Cerebellar nuclear complex (tissue), 1 donor: ENCODE measurements around the gene MSL3.

Experiments used
- DNase-seq, 2 experiments: peaks; one replicate each; lab custom pipeline; 2025; lab: John Stamatoyannopoulos, UW

MSL3 gene

GRCh38 chrX:11759172-11759460, 1.1 kb downstream of the MSL3 start:
- DNase-seq, result no peak

GRCh38 chrX:11759461-11760311, 1.6 kb downstream of the MSL3 start:
- peak in 1 of 2 experiments; percentile 61 for DNase-seq

GRCh38 chrX:11760958-11761357, 2.9 kb downstream of the MSL3 start:
- no peak for DNase-seq

- DNase-seq, result no peak
These were observed 6.6 kb downstream of the MSL3 start for GRCh38 chrX:11764602-11765067.

GRCh38 chrX:11765449-11765848, 7.4 kb downstream of the MSL3 start:
- no peak for DNase-seq

- no peak for DNase-seq
These were observed 8.4 kb downstream of the MSL3 start for GRCh38 chrX:11766487-11766886.

GRCh38 chrX:11768039-11768438, 10.0 kb downstream of the MSL3 start:
- DNase-seq, result no peak

GRCh38 chrX:11770320-11770719, 12.3 kb downstream of the MSL3 start:
- DNase-seq, result peak in 1 of 2 experiments; percentile 5

- DNase-seq, result no peak
These were observed 20.2 kb downstream of the MSL3 start for GRCh38 chrX:11778230-11778629.

- no peak for DNase-seq
These were observed 23.1 kb downstream of the MSL3 start for GRCh38 chrX:11781133-11781532.

- DNase-seq, result no peak
These were observed 23.8 kb downstream of the MSL3 start for GRCh38 chrX:11781734-11782370.

GRCh38 chrX:11784543-11784942, 26.5 kb downstream of the MSL3 start:
- DNase-seq, result no peak

GRCh38 chrX:11786862-11787261, 28.8 kb downstream of the MSL3 start:
- no peak for DNase-seq

GRCh38 chrX:11787564-11787963, 29.5 kb downstream of the MSL3 start:
- no peak for DNase-seq

GRCh38 chrX:11789809-11790208, 31.8 kb downstream of the MSL3 start:
- DNase-seq, result no peak

GRCh38 chrX:11791090-11791489, 33.1 kb downstream of the MSL3 start:
- DNase-seq, result no peak

GRCh38 chrX:11791537-11791936, 33.5 kb downstream of the MSL3 start:
- DNase-seq, result no peak

- no peak for DNase-seq
These were observed 34.7 kb downstream of the MSL3 start for GRCh38 chrX:11792461-11793421.

- DNase-seq, result no peak
These were observed 35.7 kb downstream of the MSL3 start for GRCh38 chrX:11793734-11794133.

- no peak for DNase-seq
These were observed 55.3 kb downstream of the MSL3 start for GRCh38 chrX:11813341-11813740.
